GM15510 (cell line): Measurements from ENCODE around the gene CDCA4.

ENCODE experiments used
- POLR2A ChIP-seq: IDR thresholded peaks from 3 replicates; pipeline ENCODE4 v1.6.1; 2011; ENCODE audit warnings: borderline replicate concordance; ENCODE audit not compliant: insufficient read length; ENCODE audit errors: extremely low read depth

CDCA4 gene

GRCh38 chr14:105007593-105008264, 13.2 kb downstream of the CDCA4 start:
- TF ChIP-seq POLR2A = no peak

- TF ChIP-seq POLR2A = no peak
Measured at GRCh38 chr14:105006831-105007592, 13.9 kb downstream of the CDCA4 start.

GRCh38 chr14:105005929-105006830, 14.7 kb downstream of the CDCA4 start:
- no peak for TF ChIP-seq POLR2A

GRCh38 chr14:105005329-105005928, 15.5 kb downstream of the CDCA4 start:
- TF ChIP-seq POLR2A = no peak

- no peak for TF ChIP-seq POLR2A
Measured at GRCh38 chr14:104999361-104999760, 21.5 kb downstream of the CDCA4 start.

- TF ChIP-seq POLR2A = no peak
Measured at GRCh38 chr14:104998801-104999200, 22.1 kb downstream of the CDCA4 start.

- no peak for TF ChIP-seq POLR2A
Measured at GRCh38 chr14:104996483-104996882, 24.4 kb downstream of the CDCA4 start.

- no peak for TF ChIP-seq POLR2A
Measured at GRCh38 chr14:104996032-104996431, 24.9 kb downstream of the CDCA4 start.

GRCh38 chr14:104994978-104995377, 25.9 kb downstream of the CDCA4 start:
- no peak for TF ChIP-seq POLR2A

- no peak for TF ChIP-seq POLR2A
Measured at GRCh38 chr14:104993808-104994591, 26.9 kb downstream of the CDCA4 start.

GRCh38 chr14:104993306-104993705, 27.6 kb downstream of the CDCA4 start:
- no peak for TF ChIP-seq POLR2A

GRCh38 chr14:104992501-104992900, 28.4 kb downstream of the CDCA4 start:
- no peak for TF ChIP-seq POLR2A

- no peak for TF ChIP-seq POLR2A
Measured at GRCh38 chr14:104991896-104992230, 29.0 kb downstream of the CDCA4 start.

GRCh38 chr14:104989951-104990303, 31.0 kb downstream of the CDCA4 start:
- no peak for TF ChIP-seq POLR2A
